Loucy (cell line): ENCODE data around the gene UQCC2.

ENCODE experiments used
- H2AFZ ChIP-seq: fragments of 200-600 bp; sonication (generic); 2 replicates; pipeline ENCODE4 v1.6.0; 2016; ENCODE audit warnings: antibody characterized with exemption, mild to moderate bottlenecking, low read length, moderate library complexity
- H3F3A ChIP-seq: fragments of 200-600 bp; 2 replicates; pipeline ENCODE4 v1.6.0; 2016; ENCODE audit warnings: antibody characterized with exemption, low read depth, mild to moderate bottlenecking
- H3K27me3 ChIP-seq: fragments of 200-600 bp; sonication (generic); 2 replicates; pipeline ENCODE4 v1.6.1; 2014; ENCODE audit warnings: low read length, mild to moderate bottlenecking; ENCODE audit not compliant: insufficient read depth, poor library complexity, severe bottlenecking
- H3K36me3 ChIP-seq: fragments of 200-600 bp; sonication (generic); 2 replicates; pipeline ENCODE4 v1.6.1; 2016; ENCODE audit warnings: low read length; ENCODE audit not compliant: insufficient read depth
- H3K4me1 ChIP-seq: fragments of 200-600 bp; sonication (generic); 2 replicates; pipeline ENCODE4 v1.5.1; 2014; ENCODE audit warnings: low read length, mild to moderate bottlenecking; ENCODE audit not compliant: insufficient read depth, poor library complexity, severe bottlenecking
- H3K4me2 ChIP-seq: fragments of 200-600 bp; sonication (generic); 2 replicates; pipeline ENCODE4 v1.6.0; 2014; ENCODE audit warnings: antibody characterized with exemption, low read length, low read depth, mild to moderate bottlenecking; ENCODE audit not compliant: poor library complexity, severe bottlenecking
- H3K4me3 ChIP-seq: fragments of 200-600 bp; sonication (generic); 2 replicates; pipeline ENCODE4 v1.5.1; 2014; ENCODE audit warnings: low read length, mild to moderate bottlenecking, mixed read lengths; ENCODE audit not compliant: poor library complexity, severe bottlenecking
- H3K79me2 ChIP-seq: fragments of 200-600 bp; sonication (generic); 2 replicates; pipeline ENCODE4 v1.6.1; 2014; ENCODE audit warnings: low read length; ENCODE audit not compliant: insufficient read depth
- H3K9ac ChIP-seq: fragments of 200-600 bp; sonication (generic); 2 replicates; pipeline ENCODE4 v1.6.0; 2014; ENCODE audit warnings: mild to moderate bottlenecking, low read depth, low read length, moderate library complexity; ENCODE audit not compliant: poor library complexity, severe bottlenecking
- H3K9me2 ChIP-seq: fragments of 200-600 bp; sonication (generic); replicated peaks from 2 replicates; pipeline ENCODE4 v1.6.1; 2016; ENCODE audit warnings: low read depth, low read length, mixed read lengths
- H3K9me3 ChIP-seq: fragments of 200-600 bp; sonication (generic); 2 replicates; pipeline ENCODE4 v1.6.1; 2014; ENCODE audit warnings: mild to moderate bottlenecking, antibody characterized with exemption, low read length, low read depth; ENCODE audit not compliant: insufficient read depth
- H4K20me1 ChIP-seq: fragments of 200-600 bp; sonication (generic); 2 replicates; pipeline ENCODE4 v1.6.0; 2014; ENCODE audit warnings: antibody characterized with exemption, low read length, mild to moderate bottlenecking; ENCODE audit not compliant: insufficient read depth, poor library complexity, severe bottlenecking
- CTCF ChIP-seq: fragments of 200-600 bp; sonication (generic); conservative IDR thresholded peaks from 2 replicates; pipeline ENCODE4 v1.5.1; 2014; ENCODE audit warnings: mild to moderate bottlenecking, antibody characterized with exemption, low read length
- EZH2phosphoT487 ChIP-seq: fragments of 200-600 bp; IDR thresholded peaks from 2 replicates; pipeline ENCODE4 v1.6.1; 2018; ENCODE audit warnings: antibody characterized with exemption, mild to moderate bottlenecking, moderate library complexity, borderline replicate concordance

UQCC2 gene

GRCh38 chr6:33748841-33749240 is 37.3 kb upstream of the UQCC2 start:
- H3K9me3 ChIP-seq = no peaks in the 10 kb centered on the region
- no peaks in the 10 kb centered on the region for H3K9me2 ChIP-seq
- H3K4me1 ChIP-seq = peaks cover 23% of the 10 kb centered on the region
- no peak overlapping the region for H3K4me3 ChIP-seq
- H2AFZ ChIP-seq = no peak overlapping the region
- H3F3A ChIP-seq = no peaks in the 10 kb centered on the region
- H3K9ac ChIP-seq = no peak overlapping the region
- no peaks in the 10 kb centered on the region for H3K36me3 ChIP-seq
- TF ChIP-seq CTCF (no peak), EZH2phosphoT487 (no peak)
- no peaks in the 10 kb centered on the region for H3K79me2 ChIP-seq
- no peaks in the 10 kb centered on the region for H3K27me3 ChIP-seq
- H3K4me2 ChIP-seq = no peak overlapping the region
- H4K20me1 ChIP-seq = no peaks in the 10 kb centered on the region

- Histone ChIP-seq H3K9me2 (no peaks in the 10 kb centered on the region), H3K4me2 (no peak overlapping the region), H3K9ac (no peak overlapping the region), H4K20me1 (no peaks in the 10 kb centered on the region), H3K4me3 (no peak overlapping the region), H3K27me3 (no peaks in the 10 kb centered on the region), H3K79me2 (no peaks in the 10 kb centered on the region), H3F3A (no peaks in the 10 kb centered on the region), H3K9me3 (no peaks in the 10 kb centered on the region), H2AFZ (no peak overlapping the region), H3K4me1 (peaks cover 23% of the 10 kb centered on the region), H3K36me3 (no peaks in the 10 kb centered on the region)
- no peak for TF ChIP-seq CTCF
- no peak for TF ChIP-seq EZH2phosphoT487
These were observed 36.3 kb upstream of the UQCC2 start for GRCh38 chr6:33747823-33748222.

- H3K9me2 ChIP-seq = no peaks in the 10 kb centered on the region
- no peaks in the 10 kb centered on the region for H3F3A ChIP-seq
- H2AFZ ChIP-seq = no peak within 1 kb of the TSS
- no peak within 1 kb of the TSS for H3K9ac ChIP-seq
- no peaks in the 10 kb centered on the region for H3K79me2 ChIP-seq
- no peaks in the 10 kb centered on the region for H4K20me1 ChIP-seq
- H3K4me2 ChIP-seq = no peak within 1 kb of the TSS
- TF ChIP-seq CTCF (no peak), EZH2phosphoT487 (no peak)
- H3K4me1 ChIP-seq = peaks cover 18% of the 10 kb centered on the region
- H3K4me3 ChIP-seq = no peak within 1 kb of the TSS
- no peaks in the 10 kb centered on the region for H3K9me3 ChIP-seq
- H3K36me3 ChIP-seq = no peaks in the 10 kb centered on the region
- H3K27me3 ChIP-seq = no peaks in the 10 kb centered on the region
These were observed 35.2 kb upstream of the UQCC2 start, which contains the start of gene IP6K3 for GRCh38 chr6:33746651-33747100. TSS of gene IP6K3 (minus strand) at chr6:33746905. CDS start at chr6:33735476, 11,429 bp downstream.
